Measurements from ENCODE around the gene SPOCK3.

GRCh38 chr4:166875821-166876220 is 358.5 kb downstream of the SPOCK3 start:
- no peak for TF ChIP-seq CTCF (conservative IDR thresholded peaks at IDR 0.05; ENCODE audit: low read depth, low read length)
- TF ChIP-seq EZH2 (IDR thresholded peaks at IDR 0.05; ENCODE audit: low read length, unreplicated experiment), result no peak
- no peak for TF ChIP-seq EZH2phosphoT487 (IDR thresholded peaks at IDR 0.05; ENCODE audit: borderline replicate concordance, low read length)

All from PC-3 (cell line).